Renal pelvis (tissue), 4 donors: ENCODE data around the gene FRMD8. TPM values are rescaled to one million over a fixed set of nuclear protein-coding genes. Genes with fewer than 3 reads are reported as not detected.

ENCODE experiments used
- DNase-seq: peaks from one replicate; pipeline ENCODE4 v3.0.0-alpha.2; 2013
- polyA plus RNA-seq, 3 donors: library from polyadenylated mRNA; unstranded; fragments of 120-200 nt; gene quantifications; one replicate each; pipeline ENCODE4 v1.2.1, GENCODE V29; 2013; ENCODE audit not compliant: insufficient read length in 3 of 3

The FRMD8 gene
- polyA plus RNA-seq, 3 donors = 20.4 to 26.7 (median 21.0) TPM

DNA sequence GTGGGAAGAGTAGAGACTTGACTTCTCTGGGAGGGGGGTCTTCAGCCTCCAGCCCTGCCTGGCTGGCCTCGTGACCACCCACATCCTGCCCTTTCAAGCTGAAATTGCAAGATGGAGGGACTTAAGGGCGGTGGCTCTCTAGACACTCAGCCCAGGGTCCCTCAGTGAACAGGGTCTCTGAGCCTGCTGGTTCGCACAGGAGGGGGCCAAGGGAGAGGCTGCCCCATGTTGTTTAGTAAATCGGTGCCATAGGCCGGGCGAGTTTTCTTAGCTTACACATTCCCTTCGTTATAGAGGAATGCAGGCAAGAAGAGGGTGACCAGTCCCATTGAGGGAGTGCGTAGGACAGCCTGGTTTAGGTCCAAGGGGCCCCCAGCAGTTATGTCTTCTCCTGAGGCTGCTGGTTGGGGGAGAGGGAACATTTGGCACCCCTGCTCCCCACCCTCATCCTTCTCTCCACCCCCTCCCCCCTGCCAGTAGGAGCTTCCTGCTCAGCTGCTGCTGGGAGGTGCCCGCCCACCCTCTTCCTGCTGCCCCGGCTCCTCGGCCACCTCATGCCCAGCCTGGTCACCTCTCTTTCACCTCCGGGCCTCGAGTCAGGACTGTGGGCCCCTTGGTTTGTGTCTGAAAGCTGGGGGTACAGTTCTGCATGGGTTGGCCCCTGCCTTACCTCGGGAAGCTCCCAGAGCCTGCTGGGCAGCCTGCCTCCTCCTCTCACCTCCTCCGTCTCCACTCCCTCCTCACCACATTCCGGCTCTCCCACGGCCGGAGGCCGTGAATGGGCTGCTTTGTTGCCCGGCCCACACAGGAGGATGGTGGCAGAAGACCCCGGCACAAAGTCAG, 3.9 kb downstream of the FRMD8 start:
- no peak for DNase-seq

- no peak for DNase-seq
Measured at GRCh38 chr11:65390996-65391395, 4.6 kb downstream of the FRMD8 start.

DNA sequence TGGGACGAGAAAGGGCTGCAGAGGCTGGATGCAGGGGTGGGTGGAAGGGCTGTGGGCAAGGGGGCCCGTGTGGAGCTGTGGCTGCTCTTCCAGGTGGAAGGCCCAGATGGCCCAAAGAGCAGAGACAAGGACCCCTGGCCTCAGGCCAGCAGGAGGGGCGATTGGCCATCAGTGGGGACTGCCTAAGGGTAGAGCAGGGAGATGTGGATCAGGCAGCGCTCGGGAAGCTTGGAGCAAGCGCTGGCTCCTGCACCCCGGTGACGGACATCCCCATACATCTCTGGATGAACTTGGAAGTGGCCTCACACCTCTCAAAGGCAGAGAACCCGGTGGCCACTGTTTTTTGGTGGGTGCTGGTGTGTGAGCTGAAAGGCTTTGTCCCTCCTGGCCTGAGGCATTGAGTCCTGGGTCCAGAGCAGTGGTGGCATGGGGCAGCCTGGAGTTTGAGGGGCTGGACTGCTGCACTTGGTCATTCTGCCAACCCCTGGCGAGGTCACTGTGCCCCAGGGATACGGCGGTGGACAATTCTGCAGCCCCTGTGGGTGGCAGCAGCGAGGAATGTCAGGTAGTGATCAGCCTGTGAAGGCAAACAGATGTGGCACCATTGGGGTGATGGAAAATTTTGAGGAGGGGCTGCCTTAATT, 5.9 kb downstream of the FRMD8 start:
- DNase-seq = no peak

DNA sequence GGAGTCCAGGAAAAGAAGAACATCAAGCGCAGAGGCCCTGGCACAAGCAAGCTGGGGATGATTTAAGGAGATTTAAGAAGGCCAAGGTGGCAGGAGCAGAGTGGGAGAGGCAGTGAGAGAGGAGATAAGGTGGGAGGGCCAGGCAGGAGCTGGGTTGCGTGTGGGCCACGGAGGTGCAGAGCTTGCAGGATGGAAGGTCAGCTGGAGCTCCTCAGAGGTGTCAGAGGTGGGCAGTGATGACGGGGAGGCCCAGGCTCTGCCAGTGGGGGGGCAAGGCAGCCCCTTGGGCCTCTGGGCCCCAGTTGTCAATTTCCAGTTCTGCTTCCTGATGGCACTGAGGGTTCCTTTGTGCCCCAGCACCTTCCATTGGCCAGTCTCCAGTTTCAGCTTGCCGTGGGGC, 6.5 kb downstream of the FRMD8 start:
- no peak for DNase-seq

DNA sequence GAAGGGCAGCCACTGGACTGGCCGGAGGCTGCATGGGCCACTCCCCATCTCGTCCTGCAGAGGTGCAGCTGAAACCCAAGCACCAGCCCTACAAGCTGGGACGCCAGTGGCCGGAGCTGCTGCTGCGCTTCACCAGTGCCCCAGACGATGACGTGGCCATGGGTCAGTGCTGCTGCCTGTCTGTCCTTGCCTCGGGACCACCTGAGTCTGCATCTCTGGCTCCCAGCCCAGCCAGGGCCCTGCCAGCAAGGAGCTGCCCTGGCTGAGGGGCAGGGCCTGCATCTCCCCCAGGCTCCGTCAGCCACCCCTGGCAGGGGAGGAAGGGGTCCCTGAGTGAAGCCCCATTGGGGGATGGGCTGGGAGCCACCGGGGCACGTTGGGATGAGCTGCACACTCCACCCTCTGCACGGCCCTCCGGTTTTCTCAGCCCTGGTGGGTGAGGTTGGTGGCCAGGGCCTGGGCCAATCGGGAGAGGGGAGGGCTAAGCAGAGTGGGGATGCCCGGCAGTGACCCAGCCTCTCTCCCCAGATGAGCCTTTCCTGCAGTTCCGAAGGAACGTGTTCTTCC, 7.2 kb downstream of the FRMD8 start:
- no peak for DNase-seq

DNA sequence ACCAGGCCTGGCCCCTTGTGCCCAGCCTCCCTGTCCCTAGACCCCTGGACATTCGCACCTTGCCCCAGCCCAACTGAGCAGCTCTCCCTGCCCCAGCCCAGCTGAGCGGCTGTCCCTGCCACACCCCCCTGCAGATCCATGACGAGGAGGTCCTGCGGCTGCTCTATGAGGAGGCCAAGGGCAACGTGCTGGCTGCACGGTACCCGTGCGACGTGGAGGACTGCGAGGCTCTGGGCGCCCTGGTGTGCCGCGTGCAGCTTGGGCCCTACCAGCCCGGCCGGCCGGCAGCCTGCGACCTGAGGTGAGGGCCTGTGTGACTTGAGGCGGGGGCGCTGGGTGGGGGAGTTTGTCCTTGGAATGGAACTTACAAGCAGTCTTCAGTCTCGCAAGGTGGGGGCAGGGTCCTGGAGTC, 7.7 kb downstream of the FRMD8 start:
- DNase-seq = no peak

GRCh38 chr11:65395961-65396530, 9.6 kb downstream of the FRMD8 start:
- DNase-seq = no peak

GRCh38 chr11:65396769-65397745, 10.6 kb downstream of the FRMD8 start:
- DNase-seq = no peak

GRCh38 chr11:65398362-65398910, 12.0 kb downstream of the FRMD8 start:
- DNase-seq = no peak

GRCh38 chr11:65399249-65399648, 12.8 kb downstream of the FRMD8 start:
- DNase-seq = no peak

- no peak for DNase-seq
Measured at GRCh38 chr11:65399845-65400244, 13.4 kb downstream of the FRMD8 start.

GRCh38 chr11:65400307-65401072, 14.1 kb downstream of the FRMD8 start:
- DNase-seq = no peak

DNA sequence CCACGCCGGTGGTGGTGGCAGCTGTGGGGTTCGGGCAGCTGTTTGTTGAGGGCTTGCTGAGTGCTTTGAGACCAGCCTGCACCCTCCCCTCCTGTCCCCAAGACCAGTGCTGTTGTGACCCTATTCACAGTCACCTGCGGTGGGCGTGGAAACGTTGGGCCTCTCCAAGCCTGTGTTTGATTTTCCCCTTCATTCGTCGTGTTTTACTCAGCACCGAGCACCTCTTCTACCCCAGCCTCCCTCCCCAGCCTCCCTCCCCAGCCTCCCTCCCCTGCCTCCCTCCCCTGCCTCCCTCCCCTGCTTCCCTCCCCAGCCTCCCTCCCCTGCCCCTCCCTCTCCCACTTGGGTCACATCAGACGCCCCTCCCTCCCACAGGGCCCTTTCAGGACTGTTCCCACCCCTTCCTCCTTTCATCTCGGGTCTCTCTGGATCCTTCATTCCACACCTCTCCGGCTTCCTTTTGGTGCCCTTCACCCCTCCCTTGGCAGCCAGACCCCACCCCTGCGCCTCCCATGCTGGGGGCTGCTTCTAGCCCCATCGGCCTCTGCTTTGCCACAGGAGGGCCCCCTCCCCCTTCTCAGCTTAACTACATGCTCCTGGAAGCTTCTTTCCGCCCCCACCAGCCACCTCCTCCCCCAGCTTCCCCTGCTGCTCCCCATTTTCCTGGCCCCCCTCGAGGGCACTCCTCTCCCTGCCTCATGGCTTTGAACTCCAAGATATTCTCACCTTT, 14.8 kb downstream of the FRMD8 start:
- no peak for DNase-seq

DNA sequence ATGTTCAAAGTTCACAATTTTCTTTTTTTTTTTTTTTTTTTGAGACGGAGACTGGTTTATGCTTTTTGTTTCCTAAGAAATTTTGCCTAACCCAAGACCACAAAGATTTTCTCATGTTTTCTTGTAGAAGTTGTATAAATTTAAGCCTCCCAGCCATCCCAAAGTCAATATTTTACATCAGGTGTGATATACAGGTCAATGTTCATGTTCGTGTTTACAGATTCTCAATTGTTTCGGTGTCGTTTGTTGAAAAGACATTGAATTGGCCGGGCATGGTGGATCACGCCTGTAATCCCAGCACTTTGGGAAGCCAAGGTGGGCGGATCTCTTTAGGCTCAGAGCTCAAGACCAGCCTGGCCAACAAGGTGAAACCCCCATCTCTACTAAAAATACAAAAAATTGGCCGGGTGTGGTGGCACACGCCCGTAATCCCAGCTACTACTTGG, 15.4 kb downstream of the FRMD8 start:
- no peak for DNase-seq

DNA sequence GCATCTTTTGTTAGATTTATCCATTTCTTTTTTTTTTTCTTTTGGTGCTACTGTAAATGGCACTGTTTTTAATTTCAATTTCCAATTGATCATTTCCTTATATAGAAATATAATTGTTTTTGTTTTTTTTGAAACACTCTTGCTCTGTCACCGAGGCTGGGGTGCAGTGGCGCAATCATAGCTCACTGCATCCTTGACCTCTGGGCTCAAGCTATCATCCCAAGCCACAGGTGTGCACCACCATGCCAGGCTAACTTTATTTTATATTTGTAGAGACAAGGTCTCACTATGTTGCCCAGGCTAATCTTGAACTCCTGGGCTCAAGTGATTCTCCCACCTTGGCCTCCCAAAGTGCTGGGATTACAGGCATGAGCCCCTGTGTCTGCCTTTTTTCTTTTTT, 16.4 kb downstream of the FRMD8 start:
- DNase-seq = no peak

GRCh38 chr11:65403607-65404121, 17.2 kb downstream of the FRMD8 start:
- no peak for DNase-seq

- DNase-seq = no peak
Measured at GRCh38 chr11:65404210-65404609, 17.8 kb downstream of the FRMD8 start.

DNA sequence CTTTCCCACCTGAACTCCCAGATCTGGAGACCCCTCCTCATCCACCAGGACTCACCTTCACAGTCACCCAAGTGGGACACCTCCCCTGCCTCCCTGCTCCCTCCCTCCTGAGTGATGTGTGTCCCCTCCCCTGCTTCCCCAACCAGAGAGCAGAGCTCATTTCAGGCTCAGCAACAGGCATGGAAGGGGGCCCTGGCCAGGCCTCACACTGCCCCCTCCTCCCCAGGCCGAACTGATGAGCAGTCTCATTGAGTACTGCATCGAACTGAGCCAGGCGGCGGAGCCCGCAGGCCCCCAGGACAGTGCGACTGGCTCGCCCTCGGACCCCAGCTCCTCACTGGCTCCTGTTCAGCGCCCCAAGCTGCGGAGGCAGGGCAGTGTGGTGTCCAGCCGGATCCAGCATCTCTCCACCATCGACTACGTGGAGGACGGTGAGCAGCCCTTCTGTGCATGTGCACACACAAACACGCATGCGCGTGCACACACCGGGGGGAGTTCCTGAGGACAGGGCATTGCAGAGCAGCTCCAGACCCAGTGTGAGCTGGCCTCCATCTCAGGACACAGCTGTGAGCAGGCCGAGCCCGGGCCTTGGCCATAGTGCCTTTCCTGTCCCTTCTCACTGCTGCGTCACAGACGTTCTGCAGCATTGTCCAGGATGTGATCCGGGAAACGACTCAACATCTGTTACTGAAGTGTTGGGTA, 18.4 kb downstream of the FRMD8 start:
- DNase-seq = no peak
